Right lobe of liver (tissue), 6 donors: ENCODE measurements around the gene KCNT2. TPM values are rescaled to one million over a fixed set of nuclear protein-coding genes. Genes with fewer than 3 reads are reported as not detected.

ENCODE experiments used
- ATAC-seq, 4 donors: fragments of 200-7000 bp; cut with Tn5 transposase; one replicate each; pipeline ENCODE4 v1.9.1; 2020; ENCODE audit warnings: mild to moderate bottlenecking in 4 of 4, moderate library complexity in 4 of 4
- DNase-seq, 3 donors: peaks; one replicate each; pipeline ENCODE4 v3.0.0-alpha.2; 2020
- H3K27ac ChIP-seq, 3 donors: fragments of 200-600 bp; one replicate each; pipeline ENCODE4 v1.8.0; 2022
- H3K27me3 ChIP-seq, 2 donors: fragments of 200-600 bp; one replicate each; pipeline ENCODE4 v1.8.0; 2022
- H3K36me3 ChIP-seq, 4 donors: fragments of 200-600 bp; sonication (generic) in 1 of 4; one replicate each; pipeline versions ENCODE4 v1.5.1 to v1.8.0; 2017 to 2022; ENCODE audit warnings: control low read depth in 1 of 4
- H3K4me1 ChIP-seq, 4 donors: fragments of 200-600 bp; sonication (generic) in 1 of 4; one replicate each; pipeline versions ENCODE4 v1.5.1 to v1.8.0; 2017 to 2022; ENCODE audit warnings: control low read depth in 1 of 4
- H3K4me3 ChIP-seq, 3 donors: fragments of 200-600 bp; one replicate each; pipeline ENCODE4 v1.8.0; 2022
- H3K9me3 ChIP-seq, 4 donors: fragments of 200-600 bp; sonication (generic) in 1 of 4; one replicate each; pipeline versions ENCODE4 v1.5.1 to v1.8.0; 2017 to 2022; ENCODE audit warnings: control low read depth in 1 of 4
- CTCF ChIP-seq, 4 donors: fragments of 200-600 bp in 3 of 4; fragments of 450-650 bp in 1 of 4; IDR thresholded peaks; one replicate each; pipeline versions ENCODE4 v1.5.1 to v1.8.0; 2016 to 2022; ENCODE audit warnings: antibody characterized with exemption in 4 of 4, mild to moderate bottlenecking in 2 of 4
- POLR2A ChIP-seq: fragments of 450-650 bp; IDR thresholded peaks from one replicate; pipeline ENCODE4 v1.6.1; 2017; ENCODE audit warnings: antibody characterized with exemption, mild to moderate bottlenecking
- WGBS: methylation state at CpG from one replicate; pipeline ENCODE4 v1.1.6; 2018; ENCODE audit warnings: low coverage, low lambda C conversion rate; ENCODE audit not compliant: insufficient coverage; ENCODE audit errors: missing lambda C conversion rate; 5-methylcytosine and 5-hydroxymethylcytosine counted together
- intact Hi-C, 2 donors: fragments of 100-400 bp; cut with DNase I; formaldehyde crosslinking; loops; one replicate each; pipeline versions ENCODE4 v1.11.2 to v1.14.1; 2022
- total RNA-seq, 6 experiments: library from RNA; depleted of rRNA in 2 of 6; stranded (reverse); fragments of >200 nt in 2 of 6; fragmentation: NEBNext Ultra II Directional in 3 of 6; extraction: Animal tissue kit (Norgen Biotek cat#: 25700) in 3 of 6; gene quantifications; one replicate each; pipeline versions ENCODE4 v1.1.0 to v1.2.4, GENCODE V29; 2016 to 2023
- donor health status: DM: no; HTN: yes; CAD: no.
- donor health status: DM: no; HTN: no; CAD: no.
- donor health status: DM: no; HTN: no; CAD: no.
- donor health status: DM: no; HTN: yes; CAD: no.
- donor health status: DM: no; HTN: yes; CAD: no.

KCNT2 gene
- total RNA-seq, 6 experiments from 2014 or later: 5.3 to 8.4 (median 7.5) TPM

GRCh38 chr1:196437671-196438070 is 170.6 kb downstream of the KCNT2 start:
- DNase-seq (no peak), ATAC-seq (peak; percentile 44 to 66 (median 55))
- Histone ChIP-seq H3K27ac (peak overlapping the region; percentile 27 to 89 (median 78)), H3K27me3 (no peaks in the 10 kb centered on the region), H3K4me3 (peak overlapping the region in 2 of 3 donors; percentile 1 to 9), H3K36me3 (no peaks in the 10 kb centered on the region), H3K9me3 (no peaks in the 10 kb centered on the region), H3K4me1 (peaks cover 0 to 15% (median 4%) of the 10 kb centered on the region in 4 donors)
- no peak for TF ChIP-seq POLR2A
- TF ChIP-seq CTCF (IDR thresholded peaks at IDR 0.05): no peak
- intact Hi-C loops: no loop called here

- H3K27ac ChIP-seq: no peak overlapping the region
- H3K36me3 ChIP-seq: no peaks in the 10 kb centered on the region
- TF ChIP-seq POLR2A (no peak), CTCF (IDR thresholded peaks at IDR 0.05) (no peak)
- H3K4me3 ChIP-seq: no peak overlapping the region
- H3K27me3 ChIP-seq: no peaks in the 10 kb centered on the region
- no peaks in the 10 kb centered on the region for H3K9me3 ChIP-seq
- no peaks in the 10 kb centered on the region for H3K4me1 ChIP-seq
- ATAC-seq (no peak), DNase-seq (no peak)
- intact Hi-C loops: no loop called here
Measured at GRCh38 chr1:196433000-196433399, 175.2 kb downstream of the KCNT2 start.

- intact Hi-C loops: no loop called here
- ATAC-seq: no peak
- H3K4me3 ChIP-seq: no peak overlapping the region
- H3K9me3 ChIP-seq: no peaks in the 10 kb centered on the region
- TF ChIP-seq POLR2A: no peak
- TF ChIP-seq CTCF (IDR thresholded peaks at IDR 0.05): no peak
- 67% methylated on average over 5 of the region's 5 CpGs for WGBS
- H3K4me1 ChIP-seq: no peaks in the 10 kb centered on the region
- no peak overlapping the region for H3K27ac ChIP-seq
- no peak for DNase-seq
- H3K27me3 ChIP-seq: no peaks in the 10 kb centered on the region
- peaks cover 0 to 1% (median 0%) of the 10 kb centered on the region in 4 donors for H3K36me3 ChIP-seq
Measured at GRCh38 chr1:196427976-196428734, 180.1 kb downstream of the KCNT2 start.

- Histone ChIP-seq H3K9me3 (no peaks in the 10 kb centered on the region), H3K4me1 (no peaks in the 10 kb centered on the region), H3K27ac (no peak overlapping the region), H3K27me3 (no peaks in the 10 kb centered on the region), H3K4me3 (no peak overlapping the region), H3K36me3 (peaks cover 0 to 2% (median 0%) of the 10 kb centered on the region in 4 donors)
- WGBS: 100% methylated on average over 1 of the region's 1 CpG
- no peak for DNase-seq
- ATAC-seq: no peak
- intact Hi-C loops: no loop called here
- TF ChIP-seq CTCF (IDR thresholded peaks at IDR 0.05) (peak in 1 of 4 donors; percentile 5), POLR2A (no peak)
Measured at GRCh38 chr1:196425513-196425912, 182.7 kb downstream of the KCNT2 start.

GRCh38 chr1:196423612-196424011 is 184.6 kb downstream of the KCNT2 start:
- DNase-seq (no peak), ATAC-seq (peak in 2 of 4 donors; percentile 29 to 39)
- no peaks in the 10 kb centered on the region for H3K4me1 ChIP-seq
- intact Hi-C loops: no loop called here
- TF ChIP-seq CTCF (IDR thresholded peaks at IDR 0.05): no peak
- TF ChIP-seq POLR2A: no peak
- H3K4me3 ChIP-seq: no peak overlapping the region
- H3K27me3 ChIP-seq: no peaks in the 10 kb centered on the region
- no peak overlapping the region for H3K27ac ChIP-seq
- no peaks in the 10 kb centered on the region for H3K9me3 ChIP-seq
- H3K36me3 ChIP-seq: peaks cover 0 to 2% (median 0%) of the 10 kb centered on the region in 4 donors
